ENCODE measurements around the gene ELFN1. TPM values are rescaled to one million over a fixed set of nuclear protein-coding genes. Genes with fewer than 3 reads are reported as not detected.

The ELFN1 gene
- total RNA-seq, 1 experiment from 2014 or later = 0.48 TPM

DNA sequence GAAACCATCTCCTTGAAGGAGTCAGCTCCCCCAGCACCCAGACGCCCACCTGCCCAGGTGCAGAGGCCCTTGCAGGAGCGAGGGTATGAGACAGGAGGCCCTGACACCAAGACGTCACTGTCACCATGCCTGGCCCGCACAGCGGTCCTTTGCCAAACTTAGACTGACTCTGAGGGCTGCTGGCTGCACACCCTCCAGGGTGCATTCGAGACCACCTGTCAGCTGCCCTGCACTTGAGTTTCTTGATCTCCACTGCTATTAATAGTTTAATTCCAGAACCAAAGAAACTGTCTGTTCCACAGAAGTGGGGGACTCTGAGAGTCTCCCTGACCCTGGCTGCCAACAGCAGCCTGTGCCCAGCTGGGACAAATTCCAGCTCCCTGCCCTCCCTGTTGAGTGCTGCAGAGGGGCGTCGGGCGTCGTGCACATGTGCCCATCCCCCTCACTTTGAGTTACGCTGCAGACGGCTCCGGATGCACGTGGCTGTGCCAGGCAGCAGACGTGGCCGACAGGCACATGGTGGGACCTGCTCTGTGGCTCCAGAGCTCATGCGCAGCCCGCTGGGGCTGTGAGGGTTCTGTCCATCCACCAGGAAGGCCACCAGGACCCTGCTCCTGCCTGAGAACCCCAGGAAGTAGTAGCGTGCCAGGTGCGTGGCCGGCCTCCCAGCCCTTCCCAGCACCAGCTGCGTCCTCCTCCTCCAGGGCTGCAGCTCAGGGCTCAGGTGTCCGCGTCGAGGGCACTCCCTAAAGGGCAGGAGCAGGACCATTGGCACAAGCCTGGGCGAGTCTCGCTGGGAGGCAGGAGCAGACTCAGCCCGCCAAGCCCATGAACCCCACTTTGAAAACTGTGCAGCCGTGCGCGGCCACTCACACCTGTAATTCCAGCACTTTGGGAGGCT is 24.8 kb downstream of the ELFN1 start:
- DNase-seq (ENCODE audit: low read depth) = no peak

DNA sequence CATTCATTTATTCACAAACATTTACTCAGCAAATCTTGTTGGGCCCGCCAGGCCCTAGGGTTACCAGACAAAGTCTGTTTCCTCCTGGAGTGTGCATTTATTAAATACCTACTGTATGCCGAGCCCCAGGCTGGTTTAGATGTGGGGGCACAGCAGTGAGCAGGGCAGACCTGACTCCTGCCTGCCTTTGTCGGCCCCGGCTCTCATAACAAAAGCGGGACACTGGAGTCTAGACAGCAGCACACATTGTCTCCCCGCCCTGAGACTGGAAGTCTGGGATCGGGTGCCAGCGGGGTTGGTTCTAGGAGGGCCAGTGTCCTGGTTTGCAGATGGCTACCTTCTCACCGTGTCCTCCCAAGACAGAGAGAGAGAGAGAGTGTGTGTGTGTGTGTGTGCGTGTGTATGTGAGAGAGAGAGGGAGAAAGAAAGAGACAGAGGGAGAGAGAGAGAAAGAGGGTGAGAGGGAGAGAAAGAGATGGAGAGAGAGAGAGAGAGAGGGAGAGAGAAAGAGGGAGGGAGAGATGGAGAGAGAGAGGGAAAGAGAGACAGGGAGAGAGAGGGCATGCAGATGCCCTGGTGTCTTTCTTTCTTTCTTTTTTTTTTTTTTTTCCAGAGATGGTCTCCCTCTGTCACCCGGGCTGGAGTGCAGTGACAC is 25.9 kb downstream of the ELFN1 start:
- DNase-seq (ENCODE audit: low read depth) = no peak

DNA sequence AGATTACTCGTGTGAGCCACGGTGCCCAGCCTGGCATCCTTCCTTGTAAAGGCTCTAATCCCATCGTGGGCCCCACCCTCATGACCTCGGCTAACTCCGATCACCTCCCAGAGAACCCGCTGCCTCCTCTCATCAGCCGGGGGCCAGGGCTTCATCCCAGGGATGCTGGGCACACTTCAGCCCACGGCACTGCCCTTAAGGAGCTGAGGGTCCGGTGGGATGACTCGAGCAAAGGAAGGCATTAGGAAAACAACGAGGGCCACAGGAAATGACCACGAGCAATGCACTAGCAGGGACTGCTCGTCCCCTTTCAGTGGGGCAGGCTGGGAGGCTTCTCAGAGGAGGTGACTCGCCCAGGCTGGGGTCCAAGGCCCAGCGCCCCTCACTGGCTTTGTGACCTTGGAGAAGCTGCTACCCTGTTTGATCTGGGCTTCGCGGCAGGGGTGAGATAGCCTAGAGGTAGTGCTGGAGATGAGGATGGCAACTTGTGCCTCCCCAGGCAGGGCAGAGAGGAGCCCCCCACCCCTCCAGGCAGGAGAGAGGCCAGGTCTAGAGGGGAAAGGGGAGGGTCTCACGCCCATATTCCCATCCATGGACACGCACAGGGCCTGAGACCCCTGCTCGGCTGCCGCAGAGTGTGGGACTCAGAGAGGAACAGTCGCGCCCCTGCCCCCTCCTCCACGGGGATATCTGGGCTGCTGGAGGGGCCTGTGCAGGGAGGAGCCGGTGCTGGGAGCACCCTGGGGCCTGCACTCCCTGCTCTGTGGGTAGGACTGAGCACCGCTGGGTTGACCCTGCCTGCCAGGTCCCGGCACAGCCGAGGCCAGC is 26.8 kb downstream of the ELFN1 start:
- DNase-seq (ENCODE audit: low read depth) = no peak

DNA sequence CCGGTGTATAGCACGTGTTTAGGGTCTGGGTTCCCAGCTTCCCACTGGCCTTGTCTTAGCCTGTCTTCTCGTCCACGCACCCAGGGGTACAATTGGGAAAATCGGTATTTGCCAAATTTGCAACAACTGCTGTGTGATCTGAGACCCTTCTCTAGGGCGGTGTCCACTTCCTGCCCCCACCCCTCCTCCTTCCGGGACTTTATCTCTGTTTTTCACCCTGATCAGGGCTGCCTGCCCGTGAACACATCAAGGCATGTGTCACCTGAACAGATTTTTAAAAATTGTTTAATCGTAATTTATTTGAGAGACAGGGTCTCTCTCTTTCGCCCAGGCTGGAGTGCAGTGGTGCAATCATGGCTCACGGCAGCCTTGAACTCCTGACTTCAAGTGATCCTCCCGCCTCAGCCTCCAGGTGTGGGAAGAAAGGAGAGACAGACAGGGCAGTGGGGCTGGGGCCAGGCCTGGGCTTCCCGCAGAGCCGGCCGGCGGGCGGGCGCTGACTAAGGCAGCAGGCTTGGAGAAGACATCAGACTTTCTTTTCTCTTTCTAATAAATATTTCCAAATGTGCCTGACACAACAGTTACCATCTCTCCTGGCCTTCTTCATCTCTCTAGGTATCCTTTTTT is 27.5 kb downstream of the ELFN1 start:
- DNase-seq (ENCODE audit: low read depth) = no peak

DNA sequence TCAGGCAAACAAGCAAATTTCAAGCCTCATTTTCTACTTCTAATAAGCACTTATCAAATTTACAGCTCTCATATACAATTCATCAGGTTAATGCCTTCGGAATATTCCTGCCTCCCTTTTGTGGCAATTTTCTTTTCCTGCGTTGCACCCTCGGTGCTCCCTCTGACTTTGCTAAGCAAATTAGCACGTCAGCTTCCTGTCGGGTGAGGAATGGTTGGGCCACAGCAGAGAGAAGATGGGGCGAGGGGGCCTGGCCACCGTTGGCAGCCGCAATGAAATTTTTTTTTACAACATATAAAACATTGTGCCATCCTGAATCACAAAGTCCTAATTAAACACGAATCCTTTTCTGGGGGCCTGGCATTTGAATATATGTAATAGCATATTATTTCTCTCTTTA is 28.1 kb downstream of the ELFN1 start:
- DNase-seq (ENCODE audit: low read depth) = no peak

DNA sequence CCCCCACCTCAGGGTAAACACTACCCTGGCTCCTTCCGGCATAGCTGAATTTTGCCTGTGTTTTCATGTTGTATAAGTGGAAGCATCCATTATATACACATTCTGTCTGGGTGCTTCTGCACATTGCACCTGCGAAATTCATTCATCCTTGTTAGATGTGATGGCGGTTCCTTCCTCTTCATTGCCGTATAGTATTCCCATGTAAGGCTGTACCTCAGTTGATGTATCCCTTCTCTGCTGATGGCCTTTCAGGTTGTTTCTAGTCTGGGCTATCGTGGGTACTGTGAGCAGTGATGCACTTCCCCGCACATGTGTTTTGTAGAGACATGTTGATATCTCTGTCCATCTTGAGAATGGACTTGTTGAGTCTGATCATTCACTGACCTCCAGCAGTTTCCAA is 28.9 kb downstream of the ELFN1 start:
- no peak for DNase-seq (ENCODE audit: low read depth)

DNA sequence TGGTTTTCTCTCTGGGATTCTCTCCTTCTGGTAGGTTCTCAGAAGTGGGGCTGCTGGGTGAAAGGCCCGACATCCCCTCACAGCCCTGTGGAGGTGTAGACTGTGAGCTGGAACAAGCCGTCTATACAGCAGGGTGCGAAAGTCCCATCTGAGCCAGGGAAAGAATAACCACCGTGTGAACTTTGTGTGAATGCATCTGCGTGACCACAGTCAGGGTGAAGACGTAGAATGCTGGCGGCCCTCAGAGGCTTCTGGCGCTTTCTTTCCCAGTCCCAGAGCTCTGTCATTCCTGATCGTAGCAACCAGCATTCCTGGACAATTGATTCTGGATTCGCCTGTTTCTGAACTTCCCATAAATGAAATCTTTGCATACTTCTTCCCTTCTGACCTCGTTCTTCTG is 30.0 kb downstream of the ELFN1 start:
- no peak for DNase-seq (ENCODE audit: low read depth)

DNA sequence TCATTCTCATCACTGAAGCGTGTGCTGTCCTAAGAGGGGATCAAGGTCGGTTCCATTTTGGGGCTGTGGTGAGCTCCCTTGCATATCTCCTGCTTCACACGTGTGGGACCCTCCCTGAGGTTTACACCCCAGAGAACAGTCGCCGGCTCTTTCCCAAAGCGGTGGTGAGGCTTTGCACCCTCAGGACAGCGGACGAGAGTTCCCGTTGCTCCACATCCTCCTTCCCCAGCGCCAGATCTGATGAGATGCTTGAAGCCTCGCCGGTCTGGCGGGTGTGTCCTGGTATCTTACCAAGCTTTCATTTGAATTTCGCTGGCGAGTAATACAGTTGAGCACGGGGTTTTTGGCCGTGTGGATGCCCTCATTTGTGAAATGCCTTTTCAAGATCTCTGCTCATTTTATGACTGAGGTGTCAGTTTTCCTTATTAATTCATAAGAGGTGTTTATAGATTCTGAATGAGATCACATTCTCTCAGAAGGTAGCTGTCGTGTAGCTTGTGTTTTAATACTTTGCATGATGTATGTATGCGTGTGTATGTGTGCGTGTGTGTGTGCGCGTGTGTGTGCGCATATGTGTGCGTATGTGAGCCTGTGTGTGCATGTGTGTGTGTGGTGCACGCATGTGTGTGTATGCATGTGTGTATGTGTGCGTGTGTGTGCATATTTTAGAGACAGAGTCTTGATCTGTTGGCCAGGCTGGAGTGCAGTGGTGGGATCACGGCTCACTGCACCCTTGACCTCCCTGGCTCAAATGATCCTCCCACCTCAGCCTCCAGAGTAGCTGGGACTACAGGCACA is 30.7 kb downstream of the ELFN1 start:
- DNase-seq (ENCODE audit: low read depth) = no peak

DNA sequence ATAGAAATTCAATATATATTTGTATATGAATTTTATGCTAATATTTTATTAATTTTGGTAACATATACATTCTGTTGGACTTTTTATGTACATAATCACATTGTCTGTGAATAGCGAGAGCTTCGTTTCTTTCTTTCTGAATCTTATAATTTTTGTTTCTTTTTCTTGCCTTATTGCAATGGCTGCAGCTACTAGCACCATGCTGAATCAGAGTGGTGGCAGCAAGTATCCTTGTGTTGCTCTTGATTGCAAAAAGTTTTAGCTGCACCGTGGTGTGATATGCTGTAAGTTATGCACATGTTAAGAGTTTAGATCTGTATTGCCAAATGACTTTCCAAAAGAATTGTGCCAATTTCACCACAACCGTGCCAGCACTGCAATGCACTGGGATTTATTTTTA is 32.6 kb downstream of the ELFN1 start:
- DNase-seq (ENCODE audit: low read depth) = no peak

DNA sequence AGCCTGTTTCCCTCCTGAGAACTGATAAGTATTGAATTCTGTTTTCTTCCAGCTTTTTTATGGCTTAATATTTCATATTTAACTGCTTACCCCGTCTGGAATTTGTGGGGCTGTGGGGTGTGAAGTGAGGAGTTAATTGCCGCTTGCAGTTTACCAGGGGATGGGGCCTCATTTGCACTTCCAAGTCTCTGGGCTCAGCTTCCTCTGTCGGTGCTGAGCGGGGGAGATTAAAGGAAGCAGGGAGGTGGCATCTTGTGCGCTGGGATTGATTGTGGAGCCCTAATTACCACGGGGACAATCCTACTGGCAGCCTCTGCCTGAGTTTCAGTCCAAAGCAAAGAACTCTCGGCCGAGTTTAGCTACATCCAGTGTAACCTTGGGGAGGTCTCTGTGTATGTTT is 33.4 kb downstream of the ELFN1 start:
- no peak for DNase-seq (ENCODE audit: low read depth)

DNA sequence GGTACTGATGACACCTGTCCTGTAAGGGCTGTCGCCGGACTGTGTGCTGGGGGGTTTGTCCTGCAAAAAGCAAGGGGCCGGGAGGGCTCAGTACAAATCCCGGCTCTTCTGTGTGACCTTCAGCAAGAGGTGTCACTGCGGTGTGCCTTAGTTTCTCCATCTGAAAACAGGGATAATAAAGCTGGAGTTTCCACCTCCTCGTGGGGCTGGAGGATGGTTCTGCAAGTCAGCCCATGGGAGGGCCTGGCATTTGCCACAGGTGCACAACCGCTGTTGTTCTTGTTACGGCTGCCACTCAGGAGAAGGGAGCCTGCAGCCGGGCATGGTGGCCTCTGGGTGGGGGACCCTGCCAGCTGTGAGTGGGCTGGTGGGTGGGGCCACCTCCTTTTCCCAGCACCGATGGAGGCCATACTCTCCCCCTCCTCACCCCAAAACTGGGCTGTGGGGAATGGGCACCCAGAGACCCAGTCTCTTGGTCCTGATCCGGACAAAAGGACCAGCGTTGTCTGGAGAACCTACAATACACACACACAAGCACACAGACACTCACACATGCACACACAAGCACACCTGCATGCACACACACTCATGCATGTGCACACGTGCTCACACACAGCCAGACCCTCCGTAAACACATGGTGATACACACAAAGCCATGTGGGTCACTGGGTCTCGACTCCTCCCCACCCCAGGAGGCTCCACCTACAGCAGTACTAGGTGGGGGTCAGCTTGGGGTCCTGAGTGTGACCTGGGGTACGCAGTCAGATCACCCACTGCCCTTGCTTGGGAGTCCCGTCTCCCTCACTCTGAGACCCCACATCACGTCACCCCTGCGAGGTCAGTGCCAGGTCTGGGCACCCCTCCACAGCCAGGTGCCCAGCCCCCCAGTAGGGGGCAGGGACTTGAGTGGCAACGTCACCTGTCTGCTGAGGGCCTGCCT is 34.1 kb downstream of the ELFN1 start:
- no peak for DNase-seq (ENCODE audit: low read depth)

DNA sequence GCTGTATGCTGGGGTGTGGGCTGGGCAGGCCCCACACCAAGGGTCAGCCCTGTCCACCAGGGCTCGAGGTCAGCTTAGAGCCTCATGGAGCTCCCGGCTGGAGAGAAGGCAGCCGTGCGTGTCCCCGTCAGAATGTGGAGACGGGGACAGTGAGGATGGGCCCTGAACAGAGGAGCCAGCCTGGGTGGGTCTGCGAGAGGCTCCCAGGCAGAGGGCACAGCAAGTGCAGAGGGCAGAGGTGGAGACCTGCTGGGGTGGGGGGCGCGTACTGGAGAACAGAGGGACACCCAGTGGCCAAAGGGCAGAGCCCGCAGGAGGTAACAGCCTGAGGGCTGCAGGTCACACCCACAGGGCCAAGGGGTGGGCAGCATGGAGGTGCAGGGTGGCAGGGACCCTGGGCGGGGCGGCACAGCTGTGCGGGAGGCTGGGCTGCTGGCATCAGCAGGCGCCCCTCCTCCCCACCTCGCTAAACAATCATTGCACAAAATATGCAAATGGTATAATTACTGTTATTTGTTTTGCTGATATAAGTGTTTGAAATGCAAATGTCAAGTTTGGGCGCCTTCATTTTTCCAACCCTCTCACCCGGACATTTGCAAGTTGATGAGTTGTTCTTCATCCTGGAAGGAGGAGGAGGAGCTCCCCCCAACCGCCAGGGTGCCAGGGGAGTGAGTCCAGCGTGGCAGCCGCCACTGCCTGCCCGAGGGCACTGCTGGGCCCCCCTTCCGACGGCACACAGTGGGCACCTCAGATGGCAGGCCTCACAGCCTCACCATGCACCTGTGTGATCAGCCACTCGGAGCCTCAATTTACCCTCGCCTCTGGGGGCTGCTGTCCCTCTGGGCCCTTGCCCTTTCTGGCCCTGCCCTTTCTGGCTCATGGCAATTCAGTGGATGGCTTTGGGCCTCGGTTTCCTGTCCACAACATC is 35.0 kb downstream of the ELFN1 start:
- no peak for DNase-seq (ENCODE audit: low read depth)

DNA sequence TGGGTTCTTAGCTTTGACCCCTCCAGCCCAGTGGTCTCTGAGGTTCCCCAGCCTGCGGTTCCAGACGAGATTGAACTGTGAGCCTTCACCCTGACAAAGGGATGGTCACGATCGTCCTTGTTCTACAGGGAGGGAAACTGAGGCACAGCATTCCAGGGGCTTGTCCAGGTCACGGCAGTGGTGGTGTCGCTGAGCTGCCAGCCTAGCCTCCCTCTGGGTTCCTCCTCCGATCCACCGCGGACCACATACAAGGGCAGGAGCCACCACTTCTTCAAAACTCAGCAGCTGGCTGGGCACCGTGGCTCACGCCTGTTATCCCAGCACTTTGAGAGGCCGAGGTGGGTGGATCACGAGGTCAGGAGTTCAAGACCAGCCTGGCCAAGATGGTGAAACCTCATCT is 35.8 kb downstream of the ELFN1 start:
- DNase-seq (ENCODE audit: low read depth) = no peak

DNA sequence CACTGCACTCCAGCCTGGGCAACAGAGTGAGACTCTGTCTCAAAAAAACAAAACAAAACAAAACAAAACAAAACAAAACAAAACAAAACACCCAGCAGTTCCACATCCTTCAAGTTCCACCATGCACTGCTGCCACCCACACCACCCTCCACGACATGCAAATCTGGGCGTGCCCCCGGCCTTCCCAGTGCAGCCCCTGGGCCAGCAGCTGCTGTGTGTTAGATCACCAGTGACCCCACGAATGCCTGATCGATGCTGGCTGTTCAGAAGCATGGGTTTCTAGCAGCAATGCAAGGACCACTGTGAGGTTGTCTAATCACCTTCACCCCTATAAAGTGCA is 36.3 kb downstream of the ELFN1 start:
- no peak for DNase-seq (ENCODE audit: low read depth)

DNA sequence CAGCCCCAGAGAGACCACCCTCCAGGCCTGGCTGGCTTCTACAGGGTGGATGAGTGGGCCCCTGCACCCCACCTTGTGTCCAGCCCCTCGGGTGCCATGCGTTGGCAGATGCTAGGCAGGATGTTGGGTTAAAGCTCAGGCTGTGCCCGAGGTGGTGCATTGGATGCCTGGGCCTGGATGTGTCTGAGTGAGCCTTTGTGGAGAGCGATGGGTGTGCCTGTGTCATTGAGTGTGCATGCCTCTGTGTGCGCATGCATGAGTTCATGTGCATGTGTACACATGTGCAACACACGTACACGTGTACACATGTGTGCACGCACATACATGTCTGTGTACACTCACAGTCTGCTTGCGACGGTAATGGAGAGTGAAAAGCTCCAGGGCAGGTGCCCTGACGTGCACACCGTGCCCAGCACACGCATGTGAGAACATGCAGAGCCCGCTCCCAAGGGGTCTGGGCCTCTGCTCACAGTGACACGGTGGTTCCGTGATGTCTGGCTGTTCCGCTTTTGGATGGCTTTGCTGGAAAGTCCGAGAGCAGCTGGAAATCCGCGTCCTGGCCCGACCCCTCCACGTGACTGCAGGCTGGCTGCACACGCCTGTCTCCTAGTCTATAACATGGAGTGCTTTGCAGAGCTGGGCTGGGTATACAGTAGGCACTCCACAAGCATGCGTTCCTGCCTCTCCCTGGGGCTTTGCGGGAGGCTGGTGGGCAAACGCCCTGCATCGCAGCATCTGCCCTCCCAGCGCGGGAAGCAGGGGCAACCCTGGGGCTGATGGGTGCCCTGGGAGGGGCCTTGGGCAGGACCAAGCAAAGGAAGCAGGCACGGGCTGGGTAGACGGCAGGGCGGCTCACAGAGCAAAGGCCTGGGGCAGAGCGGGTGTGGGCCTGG is 36.9 kb downstream of the ELFN1 start:
- no peak for DNase-seq (ENCODE audit: low read depth)

DNA sequence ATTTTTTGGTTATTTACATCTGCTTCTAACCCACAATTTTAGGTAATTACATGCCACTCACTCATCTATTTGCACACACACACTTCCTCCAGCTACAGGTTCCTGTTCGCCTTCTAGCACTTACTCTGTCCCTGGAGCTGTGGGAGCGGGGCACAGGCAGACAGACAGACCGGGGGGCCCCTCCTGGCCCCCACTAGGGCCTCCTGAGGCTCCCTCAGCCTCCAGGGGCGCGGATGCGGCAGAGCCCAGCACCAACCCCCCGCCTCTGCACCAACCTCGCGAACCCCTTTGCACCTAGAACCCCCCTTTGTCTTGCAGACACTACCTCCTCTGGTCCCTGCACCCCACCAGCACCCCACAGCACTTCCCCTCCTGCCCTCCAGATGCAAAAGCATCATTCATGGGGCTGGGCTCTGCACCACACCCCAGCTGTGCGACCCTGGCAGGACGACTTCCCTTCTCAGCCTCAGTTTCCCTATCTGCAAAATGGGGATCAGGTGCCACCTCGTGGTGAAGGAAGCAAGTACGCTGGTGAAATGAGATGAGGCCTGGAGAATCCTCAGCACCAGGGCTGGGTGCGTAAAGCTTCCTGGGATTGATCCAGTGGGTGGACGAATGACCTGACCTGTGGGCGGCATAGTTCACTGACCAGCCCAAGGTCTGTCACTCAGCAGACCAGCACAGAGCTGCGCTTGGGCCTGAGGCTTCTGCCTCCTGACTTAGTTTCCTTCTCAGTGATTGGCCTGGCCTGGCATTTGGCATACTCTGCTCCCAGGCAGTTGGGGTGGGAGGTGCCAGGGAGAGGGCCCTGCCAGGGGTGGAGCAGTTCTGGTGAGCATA is 37.9 kb downstream of the ELFN1 start:
- DNase-seq (ENCODE audit: low read depth) = no peak
